AG09309 (cell line): ENCODE measurements around the gene LGMN.

Source experiments
- DNase-seq: peaks from one replicate; pipeline ENCODE4 v3.0.0-alpha.2; 2010; ENCODE audit warnings: low read depth
- H3K4me3 ChIP-seq: 2 replicates; pipeline ENCODE4 v1.5.1; 2011; ENCODE audit warnings: mild to moderate bottlenecking, low read depth, low read length, moderate library complexity; ENCODE audit not compliant: control insufficient read depth
- TF ChIP-seq, protein P1 (sequence below): IDR thresholded peaks from 2 replicates; pipeline ENCODE4 v1.5.1; 2011; ENCODE audit warnings: mild to moderate bottlenecking, low read depth, low read length, inconsistent platforms; ENCODE audit not compliant: insufficient read depth, control insufficient read depth; ENCODE audit errors: missing control alignments

The LGMN gene

DNA sequence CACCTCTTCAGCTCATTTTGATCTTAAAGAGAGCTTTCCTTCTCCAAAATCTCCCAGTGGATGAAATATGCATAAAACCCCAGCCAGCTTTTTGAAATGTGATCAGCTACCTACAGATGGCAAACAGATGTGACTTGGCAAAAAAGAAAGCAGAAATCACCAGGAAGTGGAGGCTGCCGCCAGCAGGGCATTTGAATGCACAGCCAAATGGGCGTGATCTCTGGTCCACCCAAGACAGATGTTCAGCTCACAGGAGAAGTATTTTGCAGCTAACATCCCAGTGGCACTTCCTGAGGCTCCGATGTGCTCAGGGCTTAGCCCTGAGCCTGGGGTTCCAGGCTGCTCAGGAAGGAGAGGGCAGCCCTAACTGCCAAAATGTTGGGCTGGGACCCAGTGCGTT, 78.3 kb downstream of the LGMN start:
- peak; percentile 86 for DNase-seq
- no peak overlapping the region for H3K4me3 ChIP-seq
- TF ChIP-seq, protein P1, sequence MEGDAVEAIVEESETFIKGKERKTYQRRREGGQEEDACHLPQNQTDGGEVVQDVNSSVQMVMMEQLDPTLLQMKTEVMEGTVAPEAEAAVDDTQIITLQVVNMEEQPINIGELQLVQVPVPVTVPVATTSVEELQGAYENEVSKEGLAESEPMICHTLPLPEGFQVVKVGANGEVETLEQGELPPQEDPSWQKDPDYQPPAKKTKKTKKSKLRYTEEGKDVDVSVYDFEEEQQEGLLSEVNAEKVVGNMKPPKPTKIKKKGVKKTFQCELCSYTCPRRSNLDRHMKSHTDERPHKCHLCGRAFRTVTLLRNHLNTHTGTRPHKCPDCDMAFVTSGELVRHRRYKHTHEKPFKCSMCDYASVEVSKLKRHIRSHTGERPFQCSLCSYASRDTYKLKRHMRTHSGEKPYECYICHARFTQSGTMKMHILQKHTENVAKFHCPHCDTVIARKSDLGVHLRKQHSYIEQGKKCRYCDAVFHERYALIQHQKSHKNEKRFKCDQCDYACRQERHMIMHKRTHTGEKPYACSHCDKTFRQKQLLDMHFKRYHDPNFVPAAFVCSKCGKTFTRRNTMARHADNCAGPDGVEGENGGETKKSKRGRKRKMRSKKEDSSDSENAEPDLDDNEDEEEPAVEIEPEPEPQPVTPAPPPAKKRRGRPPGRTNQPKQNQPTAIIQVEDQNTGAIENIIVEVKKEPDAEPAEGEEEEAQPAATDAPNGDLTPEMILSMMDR = peak; percentile 53

DNA sequence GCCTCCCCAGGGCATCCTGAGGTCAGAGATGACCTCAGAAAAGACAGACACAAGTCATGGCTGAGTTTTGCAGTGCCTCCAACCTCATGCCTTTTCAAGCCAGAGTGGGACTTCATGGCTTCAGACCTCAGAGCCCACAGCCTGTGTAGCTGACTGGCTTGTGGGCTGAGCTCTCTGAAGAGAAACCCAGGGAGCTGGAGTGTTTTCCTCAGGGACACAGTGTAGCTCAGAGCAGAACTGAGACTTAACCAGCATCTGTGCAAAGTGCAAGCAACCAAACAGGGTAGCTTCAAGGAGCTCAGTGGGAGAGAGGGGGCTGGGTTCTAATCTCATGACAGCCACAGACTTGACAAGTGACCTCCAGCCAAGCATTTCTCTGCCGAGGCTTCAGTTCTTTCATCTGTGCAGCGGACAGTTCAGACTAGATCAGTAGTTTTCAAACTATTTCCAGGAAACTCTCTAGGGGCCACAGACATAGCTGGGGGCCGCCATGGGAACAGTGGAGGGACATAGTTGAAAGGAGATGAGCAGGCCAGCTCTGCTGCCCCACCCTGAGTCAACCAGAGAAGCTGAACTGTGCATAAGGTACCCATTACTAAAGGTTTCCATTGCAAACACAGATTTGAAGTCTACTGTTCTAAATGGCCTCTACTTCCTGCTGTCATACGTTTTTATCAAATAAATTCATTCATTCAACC, 80.0 kb downstream of the LGMN start:
- H3K4me3 ChIP-seq = no peak overlapping the region
- DNase-seq = no peak
- TF ChIP-seq, protein P1 = no peak

DNA sequence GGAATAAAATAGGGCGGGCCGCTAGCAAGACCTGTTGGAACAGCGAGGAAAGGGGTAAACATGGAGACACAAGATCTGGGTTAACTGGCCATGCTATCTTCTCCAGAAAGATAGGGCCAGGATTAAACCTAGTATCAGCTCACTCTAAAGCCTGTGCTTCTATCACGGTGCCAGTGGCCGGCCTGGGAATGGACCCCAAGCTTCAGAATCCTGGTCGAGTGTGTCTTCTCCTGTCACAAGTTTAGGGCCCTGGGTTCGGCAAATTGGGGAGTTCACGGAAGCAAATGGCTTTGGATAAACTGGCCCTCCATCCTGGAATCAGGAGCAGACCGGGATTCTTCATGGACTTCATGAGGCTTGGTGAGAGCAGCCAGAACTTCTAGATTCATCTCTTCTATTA, 82.2 kb downstream of the LGMN start:
- H3K4me3 ChIP-seq = no peak overlapping the region
- TF ChIP-seq, protein P1 = no peak
- no peak for DNase-seq

DNA sequence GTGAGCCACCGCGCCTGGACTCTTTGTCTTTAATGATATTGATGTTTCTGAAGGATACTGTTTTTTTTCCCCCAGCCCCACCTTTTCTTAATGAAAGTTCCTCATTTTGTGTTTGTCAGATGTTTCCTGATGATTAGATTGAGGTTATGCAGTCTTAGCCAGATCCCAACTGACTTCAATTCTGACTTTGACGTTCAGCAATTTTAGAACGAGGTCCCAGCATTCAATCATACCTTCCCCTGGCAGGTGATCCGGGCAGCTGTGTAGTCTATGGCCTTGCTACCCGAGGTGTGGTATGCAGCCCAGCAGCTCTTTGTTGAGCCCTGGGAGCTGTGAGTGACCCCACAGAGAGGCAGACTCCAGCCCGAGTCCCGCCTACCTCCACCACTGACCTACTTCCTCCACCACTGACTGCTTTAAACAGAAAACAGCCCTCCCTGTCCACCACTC, 82.7 kb downstream of the LGMN start:
- no peak overlapping the region for H3K4me3 ChIP-seq
- TF ChIP-seq, protein P1 = no peak
- no peak for DNase-seq

DNA sequence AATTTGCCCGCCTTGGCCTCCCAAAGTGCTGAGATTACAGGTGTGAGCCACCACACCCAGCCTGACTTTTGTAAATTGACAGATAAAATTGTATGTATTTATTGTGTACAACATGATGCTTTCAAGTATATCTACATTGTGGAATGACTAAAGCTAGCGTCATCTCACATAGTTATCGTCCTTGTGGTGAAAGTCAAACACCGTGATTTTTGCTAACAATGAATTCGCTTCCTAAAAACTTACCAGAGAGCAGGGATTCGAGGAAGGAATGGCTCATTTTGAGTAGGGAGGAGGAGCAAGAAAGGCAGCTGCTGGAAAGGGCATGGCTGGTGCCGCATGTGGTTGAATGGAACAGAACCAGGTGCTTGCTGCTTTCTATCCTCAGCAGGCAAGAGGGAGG, 85.4 kb downstream of the LGMN start:
- DNase-seq = no peak
- TF ChIP-seq, protein P1 = no peak
- H3K4me3 ChIP-seq = no peak overlapping the region

DNA sequence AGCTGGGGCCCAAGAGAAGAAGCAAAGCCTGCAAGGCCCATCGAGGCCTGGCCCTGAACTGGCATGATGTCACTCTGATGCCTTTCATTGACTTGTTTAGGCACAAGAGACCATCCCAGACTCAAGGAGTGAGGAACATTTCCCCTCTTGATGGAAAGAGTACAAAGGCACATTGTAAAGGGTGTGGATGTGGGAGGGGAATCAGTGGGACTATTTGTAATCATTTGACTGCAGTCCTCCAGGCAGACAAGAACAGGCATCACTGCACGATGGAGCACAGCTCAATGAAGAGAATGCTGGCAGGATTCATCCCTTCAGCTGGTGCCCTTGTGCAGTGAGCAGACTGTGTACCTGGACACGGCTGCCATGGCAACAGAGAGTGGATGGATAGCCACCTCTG, 87.9 kb downstream of the LGMN start:
- H3K4me3 ChIP-seq = no peak overlapping the region
- TF ChIP-seq, protein P1 = no peak
- no peak for DNase-seq
